Myocyte (in vitro differentiated cells): ENCODE measurements around the gene WDFY2. TPM values are rescaled to one million over a fixed set of nuclear protein-coding genes. Genes with fewer than 3 reads are reported as not detected.
"Not testable (repeated sequence)": the region's sequence is repeated elsewhere in the genome, so short reads cannot be mapped to it uniquely, and the experiment has no call there.

Source experiments
- DNase-seq: peaks from one replicate; pipeline ENCODE4 v3.0.0-alpha.2; 2012; ENCODE audit warnings: low read depth
- total RNA-seq: library from RNA; depleted of rRNA; stranded (reverse); fragments of >200 nt; gene quantifications from 2 replicates; pipeline ENCODE4 v1.2.3, GENCODE V29; 2014

WDFY2 gene
- total RNA-seq, 1 donor from 2014 or later: 6.1 TPM

DNA sequence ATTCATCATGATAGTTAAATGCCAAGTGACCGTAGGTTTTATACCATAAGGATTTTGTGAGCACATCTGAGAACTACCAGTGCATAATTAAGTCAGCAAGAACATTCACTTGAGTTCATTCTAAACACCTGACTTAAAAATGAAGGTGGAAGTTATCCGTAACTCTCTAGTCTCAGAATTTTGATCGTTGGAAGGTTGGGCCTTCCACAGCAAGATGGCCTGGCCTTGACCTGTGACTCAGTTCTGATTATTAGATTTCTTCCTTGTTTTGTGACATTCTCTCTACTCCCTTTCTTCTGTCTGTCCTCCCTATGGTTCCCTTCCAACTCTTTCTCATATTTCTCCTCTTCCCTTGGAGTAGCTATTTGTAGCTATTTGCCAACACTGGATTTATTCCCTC lies 20.0 kb upstream of the WDFY2 start:
- no peak for DNase-seq

GRCh38 chr13:51564671-51565070 lies 19.6 kb upstream of the WDFY2 start:
- no peak for DNase-seq

GRCh38 chr13:51569001-51569400 lies 15.3 kb upstream of the WDFY2 start:
- DNase-seq: not testable (repeated sequence)

DNA sequence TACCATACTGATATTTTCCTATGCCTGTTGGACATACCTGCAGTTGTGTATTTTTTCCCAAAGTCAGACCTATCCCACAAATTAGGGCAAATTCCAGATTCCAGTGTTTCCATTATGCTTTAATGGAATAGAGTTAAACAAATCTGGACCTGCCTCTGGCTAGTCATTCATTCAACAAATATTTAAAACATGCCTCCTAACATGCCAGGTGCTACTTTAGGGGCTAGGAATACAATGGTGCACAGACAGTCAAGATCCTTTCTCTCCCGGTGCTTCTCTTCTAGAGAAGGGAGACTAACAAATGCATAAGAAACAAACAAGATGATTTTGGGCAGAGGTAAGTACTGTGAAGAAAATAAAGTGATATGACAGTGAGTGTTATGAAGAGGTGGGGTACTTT lies 7.5 kb upstream of the WDFY2 start:
- no peak for DNase-seq

DNA sequence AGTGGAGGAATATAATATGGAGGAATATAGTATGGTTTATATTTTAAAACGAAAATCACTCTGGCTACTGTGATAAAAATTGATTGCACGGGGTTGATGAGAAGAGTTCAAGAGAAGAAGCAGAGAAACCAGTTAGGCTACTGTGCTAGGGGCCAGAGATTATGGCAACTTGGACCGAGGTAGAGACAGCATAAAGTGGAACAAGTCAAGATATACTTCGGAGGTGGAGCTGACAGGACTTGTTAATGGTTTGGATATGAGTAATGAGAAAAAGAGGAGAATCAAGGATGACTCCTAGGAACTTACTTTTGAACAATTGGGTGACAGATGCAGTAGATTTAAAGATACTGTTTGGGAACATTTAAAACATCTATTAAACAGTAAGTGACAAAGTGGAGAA lies 6.6 kb upstream of the WDFY2 start:
- DNase-seq: no peak

GRCh38 chr13:51579676-51580075 lies 4.6 kb upstream of the WDFY2 start:
- no peak for DNase-seq

DNA sequence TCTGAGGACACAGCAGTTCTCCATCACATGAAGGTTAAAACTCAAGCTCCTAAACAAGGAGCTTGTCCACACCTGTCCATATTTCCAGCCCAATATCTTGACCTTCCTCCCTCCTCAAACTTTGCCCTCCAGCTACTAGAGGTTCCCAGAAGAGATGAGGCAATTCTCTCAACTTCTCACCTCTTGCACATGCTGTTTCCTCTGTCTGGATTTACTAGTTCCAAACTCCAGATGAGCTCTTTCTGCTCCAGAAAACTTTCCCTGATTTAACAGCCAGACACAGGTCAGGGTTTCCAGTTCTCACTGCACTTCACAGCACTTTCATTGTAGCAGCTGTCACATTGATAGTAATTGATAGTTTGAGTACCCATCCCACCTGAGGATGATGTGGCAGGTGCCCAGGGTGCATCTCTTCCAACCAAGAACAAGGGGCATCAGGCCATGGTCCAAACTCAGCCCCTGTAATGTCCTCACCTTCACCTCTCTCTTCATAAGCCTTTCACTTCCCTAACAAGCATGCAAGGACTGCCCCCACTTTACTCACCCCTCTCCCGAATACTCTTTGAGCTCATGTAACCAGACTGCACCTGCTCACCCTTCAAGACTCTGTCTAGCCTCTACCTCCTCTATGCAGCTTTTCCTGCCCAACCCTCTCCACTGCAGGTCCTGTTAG lies 3.0 kb upstream of the WDFY2 start:
- no peak for DNase-seq

GRCh38 chr13:51583469-51583874 lies 790 bp upstream of the WDFY2 start:
- DNase-seq: no peak

GRCh38 chr13:51584731-51585672 lies 740 bp downstream of the WDFY2 start:
- DNase-seq: peak; percentile 59

DNA sequence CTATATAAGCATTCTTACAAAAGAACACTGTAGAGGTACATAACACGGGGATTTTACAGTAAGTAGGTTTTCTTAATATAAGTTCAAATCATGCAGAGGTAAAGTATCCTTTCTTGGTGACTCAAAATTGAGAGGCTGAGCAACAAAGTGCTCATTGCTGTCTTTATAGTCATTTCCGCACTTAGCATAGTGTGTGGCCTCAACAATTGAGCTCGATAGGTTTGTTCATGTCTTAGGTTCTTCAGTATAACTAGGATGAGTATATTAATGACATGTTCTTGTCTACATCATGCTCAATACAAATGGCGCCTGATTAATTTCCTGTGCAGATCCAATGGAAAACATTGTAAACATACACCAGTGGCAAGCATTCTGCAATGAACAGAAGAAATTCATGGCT lies 1.4 kb downstream of the WDFY2 start:
- DNase-seq: no peak

DNA sequence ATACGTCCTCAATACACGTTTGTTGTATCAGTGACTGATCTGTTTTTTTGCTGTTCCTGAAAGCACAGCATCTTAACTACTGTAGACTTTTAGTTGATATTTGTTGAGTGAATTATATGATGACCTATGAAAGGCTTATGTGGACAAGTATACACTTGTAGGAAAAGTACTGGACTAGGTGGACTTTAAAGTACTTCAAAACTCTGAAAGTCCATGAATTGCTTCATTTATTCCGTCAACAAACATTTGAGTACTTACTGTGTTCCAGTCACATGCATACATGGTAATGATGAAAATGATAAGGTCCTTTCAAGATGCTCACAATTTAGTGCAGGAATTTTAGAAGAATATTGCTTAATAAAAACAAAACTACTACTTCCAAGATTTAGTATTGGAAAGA lies 3.1 kb downstream of the WDFY2 start:
- DNase-seq: no peak

DNA sequence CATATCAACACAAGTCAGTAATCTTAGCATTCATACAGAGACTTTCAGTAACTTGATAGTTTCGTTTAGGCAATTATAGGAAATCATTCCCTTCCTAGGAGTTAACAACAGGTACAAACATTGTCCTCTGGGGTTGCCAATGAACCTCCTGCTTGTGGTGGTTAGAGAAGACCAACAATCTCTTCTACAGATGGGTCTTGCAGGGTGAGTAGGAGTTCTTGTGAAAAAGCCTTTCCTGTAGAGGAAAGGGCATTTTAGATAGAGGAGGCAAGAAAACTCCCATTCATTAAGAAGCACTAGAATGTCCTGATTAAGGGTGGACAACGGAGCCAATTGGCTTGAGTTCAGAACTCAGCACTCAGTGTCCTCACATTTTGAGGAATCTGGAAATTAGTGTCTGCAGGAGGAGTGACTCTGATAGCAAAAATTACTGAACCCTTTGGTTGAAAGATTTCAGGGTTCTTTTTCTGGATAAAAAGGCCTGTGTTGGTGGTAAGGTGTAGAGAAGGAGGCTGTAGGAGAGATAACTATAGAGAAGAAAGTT lies 4.2 kb downstream of the WDFY2 start:
- DNase-seq: no peak

GRCh38 chr13:51589793-51590192 lies 5.5 kb downstream of the WDFY2 start:
- DNase-seq: no peak

DNA sequence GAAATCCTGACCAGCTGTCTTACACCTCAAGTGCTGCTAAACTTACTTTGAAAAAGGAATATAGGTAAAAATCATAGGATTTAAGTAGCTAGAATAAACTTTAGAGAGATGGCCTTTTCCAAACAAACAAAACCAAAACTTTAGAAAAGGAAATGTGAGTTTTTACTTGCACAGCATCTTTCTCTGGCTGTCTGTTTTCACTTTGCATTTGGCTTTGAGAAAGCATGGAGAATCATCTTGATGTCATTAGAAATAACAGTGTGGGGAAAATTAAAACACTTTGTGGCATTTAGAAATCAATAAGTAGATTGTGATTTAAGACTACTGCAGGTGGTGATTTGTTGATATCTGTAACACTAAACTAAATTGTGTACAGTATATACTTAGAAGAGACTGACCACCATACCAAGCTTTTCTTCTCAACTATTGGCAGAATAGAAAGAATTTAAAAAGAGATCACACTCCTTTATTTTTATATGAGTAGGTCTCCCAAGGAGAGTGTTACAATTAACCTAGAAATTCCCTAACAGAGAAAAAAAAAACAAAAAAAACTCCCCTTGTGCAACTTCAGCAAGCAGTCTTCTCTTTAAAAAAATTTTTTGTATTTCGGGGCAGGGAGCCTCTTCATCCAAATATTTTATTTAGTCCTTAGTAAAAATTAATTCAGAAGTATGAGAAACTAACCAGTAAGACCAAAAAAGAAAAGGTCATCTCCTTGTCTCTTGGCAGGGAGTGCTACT lies 6.1 kb downstream of the WDFY2 start:
- DNase-seq: no peak

GRCh38 chr13:51590971-51591627 lies 6.8 kb downstream of the WDFY2 start:
- DNase-seq: peak; percentile 77

- not testable (repeated sequence) for DNase-seq
Observed at GRCh38 chr13:51591938-51592337, 7.7 kb downstream of the WDFY2 start.

GRCh38 chr13:51594432-51594831 lies 10.2 kb downstream of the WDFY2 start:
- DNase-seq: no peak

GRCh38 chr13:51595416-51595815 lies 11.2 kb downstream of the WDFY2 start:
- DNase-seq: no peak

- no peak for DNase-seq
Observed at GRCh38 chr13:51596541-51596940, 12.3 kb downstream of the WDFY2 start.

DNA sequence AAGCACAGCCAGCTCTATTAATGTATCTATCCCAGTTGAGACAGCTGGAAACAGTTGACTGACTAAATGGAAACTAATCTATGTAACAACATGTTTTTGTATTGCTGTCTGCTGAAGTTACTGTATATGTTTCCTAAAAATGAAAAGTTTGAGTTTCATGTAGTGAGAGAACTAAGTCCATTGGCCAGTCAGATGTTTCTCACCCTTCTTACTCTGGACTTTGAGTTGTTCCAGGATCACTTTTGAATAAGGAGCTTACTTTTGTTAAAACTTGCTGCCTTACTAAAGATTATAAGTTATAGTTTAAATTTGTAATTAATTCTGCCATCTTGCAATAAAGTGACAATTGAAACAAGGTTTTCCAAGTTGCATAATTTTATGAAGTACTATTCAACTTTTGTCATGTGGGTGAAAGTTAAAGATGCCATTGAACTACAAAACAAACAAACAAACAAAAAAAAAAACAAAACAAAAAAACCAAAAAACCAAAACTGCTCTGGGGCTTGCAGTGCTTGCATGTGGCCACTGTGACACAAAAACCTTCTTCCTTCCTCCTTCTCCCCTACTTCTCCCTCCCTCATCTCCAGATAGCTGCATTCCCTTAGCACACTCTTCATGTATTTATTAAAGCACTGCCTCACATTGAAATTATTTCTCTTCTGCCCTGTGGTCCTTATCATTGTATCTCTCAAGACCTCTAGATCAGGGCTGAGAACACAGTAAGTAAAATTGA lies 15.3 kb downstream of the WDFY2 start:
- no peak for DNase-seq
